CD4-positive, alpha-beta T cell treated with Interleukin-15 for 4 hours (primary cell): ENCODE results near the gene PCLAF.
"Not testable (repeated sequence)": the region's sequence is repeated elsewhere in the genome, so short reads cannot be mapped to it uniquely, and the experiment has no call there.

Experiments
- DNase-seq: peaks from one replicate; pipeline ENCODE4 v3.0.0-alpha.2; 2020; ENCODE audit warnings: low spot score

PCLAF gene

GRCh38 chr15:64381000-64381751, at the start of gene PCLAF:
Gene PCLAF, minus strand, starts transcription at chr15:64381441. Its CDS starts 70 bp downstream, at chr15:64381371.
- peak; percentile 90 for DNase-seq

- DNase-seq: peak; percentile 56
These were observed 48.9 kb upstream of the PCLAF start for GRCh38 chr15:64430000-64430735.

GRCh38 chr15:64429448-64429847, 48.2 kb upstream of the PCLAF start:
- DNase-seq: no peak

- no peak for DNase-seq
These were observed 45.7 kb upstream of the PCLAF start for GRCh38 chr15:64426845-64427465.

GRCh38 chr15:64425221-64425620, 44.0 kb upstream of the PCLAF start:
- no peak for DNase-seq

- no peak for DNase-seq
These were observed 42.7 kb upstream of the PCLAF start for GRCh38 chr15:64423970-64424369.

- no peak for DNase-seq
These were observed 41.5 kb upstream of the PCLAF start for GRCh38 chr15:64422697-64423096.

- DNase-seq: no peak
These were observed 31.0 kb upstream of the PCLAF start for GRCh38 chr15:64412216-64412615.

- DNase-seq: no peak
These were observed 19.3 kb upstream of the PCLAF start for GRCh38 chr15:64400583-64400982.

- DNase-seq: no peak
These were observed 17.3 kb upstream of the PCLAF start for GRCh38 chr15:64398575-64398974.

GRCh38 chr15:64396789-64397188, 15.5 kb upstream of the PCLAF start:
- DNase-seq: no peak

GRCh38 chr15:64392471-64392870, 11.2 kb upstream of the PCLAF start:
- not testable (repeated sequence) for DNase-seq

GRCh38 chr15:64389036-64389435, 7.8 kb upstream of the PCLAF start:
- DNase-seq: no peak

- peak; percentile 96 for DNase-seq
These were observed 6.4 kb upstream of the PCLAF start, which contains the start of gene TRIP4 for GRCh38 chr15:64387562-64388168. Gene TRIP4, plus strand, starts transcription at chr15:64387836. Its CDS starts 28 bp downstream, at chr15:64387864.

GRCh38 chr15:64386291-64386690, 5.0 kb upstream of the PCLAF start:
- no peak for DNase-seq

- DNase-seq: no peak
These were observed 2.5 kb upstream of the PCLAF start for GRCh38 chr15:64383760-64384159.

- DNase-seq: not testable (repeated sequence)
These were observed 941 bp downstream of the PCLAF start for GRCh38 chr15:64380130-64380870.

- DNase-seq: no peak
These were observed 1.9 kb downstream of the PCLAF start for GRCh38 chr15:64379216-64379960.

- no peak for DNase-seq
These were observed 7.9 kb downstream of the PCLAF start for GRCh38 chr15:64373360-64373759.

GRCh38 chr15:64371383-64371782, 9.9 kb downstream of the PCLAF start:
- not testable (repeated sequence) for DNase-seq

- no peak for DNase-seq
These were observed 12.1 kb downstream of the PCLAF start for GRCh38 chr15:64369078-64369607.
